Heart left ventricle (tissue), 16 donors: ENCODE results near the gene CDH23. TPM values are rescaled to one million over a fixed set of nuclear protein-coding genes. Genes with fewer than 3 reads are reported as not detected.

Experiments
- ATAC-seq, 4 donors: fragments of 200-7000 bp; cut with Tn5 transposase; one replicate each; pipeline ENCODE4 v1.9.1; 2020 to 2022; ENCODE audit warnings: moderate library complexity in 4 of 4, mild to moderate bottlenecking in 3 of 4, moderate number of reproducible peaks in 1 of 4
- DNase-seq, 5 donors: peaks; one replicate each; pipeline ENCODE4 v3.0.0-alpha.2; 2020
- H3K27ac ChIP-seq, 12 donors: fragments of 200-600 bp; sonication (generic) in 4 of 12; one replicate each; pipeline versions ENCODE4 v1.5.0 to v1.8.0; 2016 to 2022; ENCODE audit warnings: mild to moderate bottlenecking in 2 of 12
- H3K27me3 ChIP-seq, 9 donors: fragments of 200-600 bp; sonication (generic) in 2 of 9; one replicate each; pipeline versions ENCODE4 v1.5.1 to v1.8.0; 2016 to 2022; ENCODE audit warnings: mild to moderate bottlenecking in 3 of 9
- H3K36me3 ChIP-seq, 9 donors: fragments of 200-600 bp; sonication (generic) in 2 of 9; one replicate each; pipeline versions ENCODE4 v1.5.0 to v1.8.0; 2018 to 2022; ENCODE audit warnings: mild to moderate bottlenecking in 2 of 9
- H3K4me1 ChIP-seq, 12 donors: fragments of 200-600 bp; sonication (generic) in 4 of 12; one replicate each; pipeline versions ENCODE4 v1.5.0 to v1.8.0; 2016 to 2022; ENCODE audit warnings: mild to moderate bottlenecking in 3 of 12
- H3K4me3 ChIP-seq, 12 donors: fragments of 200-600 bp; sonication (generic) in 4 of 12; one replicate each; pipeline versions ENCODE4 v1.5.0 to v1.8.0; 2017 to 2022; ENCODE audit warnings: mild to moderate bottlenecking in 9 of 12, moderate library complexity in 4 of 12
- H3K9me3 ChIP-seq, 12 donors: fragments of 200-600 bp; sonication (generic) in 4 of 12; one replicate each; pipeline versions ENCODE4 v1.5.0 to v1.8.0; 2016 to 2022; ENCODE audit warnings: mild to moderate bottlenecking in 1 of 12
- CTCF ChIP-seq, 12 donors: fragments of 200-600 bp; sonication (generic) in 4 of 12; IDR thresholded peaks; one replicate each; pipeline versions ENCODE4 v1.5.0 to v1.8.0; 2018 to 2022; ENCODE audit warnings: antibody characterized with exemption in 12 of 12, mild to moderate bottlenecking in 5 of 12
- POLR2A ChIP-seq, 2 donors: fragments of 450-650 bp; IDR thresholded peaks; one replicate each; pipeline ENCODE4 v1.6.1; 2017; ENCODE audit warnings: antibody characterized with exemption in 2 of 2, mild to moderate bottlenecking in 2 of 2, moderate library complexity in 2 of 2
- WGBS, 4 donors: extraction: QIAGEN DNeasy Blood & Tissue Kit in 2 of 4; methylation state at CpG; one replicate each; pipeline versions ENCODE4 v1.1.5 to v1.1.7; 2013 to 2018; 5-methylcytosine and 5-hydroxymethylcytosine counted together
- intact Hi-C, 10 donors: fragments of 100-400 bp; cut with DNase I; formaldehyde crosslinking; loops; one replicate each; pipeline versions ENCODE4 v1.11.1 to v1.14.2; 2022
- polyA plus RNA-seq, 2 donors: library from polyadenylated mRNA; stranded (reverse); fragments of 200-250 nt; gene quantifications; one replicate each; pipeline ENCODE4 v1.2.3, GENCODE V29; 2013
- total RNA-seq, 9 donors: library from RNA; depleted of rRNA in 2 of 9; stranded (reverse); fragments of >200 nt in 2 of 9; fragmentation: NEBNext Ultra II Directional in 3 of 9; extraction: Animal tissue kit (Norgen Biotek cat#: 25700) in 3 of 9; gene quantifications; one replicate each; pipeline versions ENCODE4 v1.1.0 to v1.2.4, GENCODE V29; 2016 to 2023
- donor health status: ischemic (EF 13 %, LVEDD 7.1; RV severe dilation, severe dysfunction).
- donor health status: healthy with polysubstance abuse.
- donor health status: DM: no; HTN: yes; CAD: no.
- donor health status: DM: no; HTN: no; CAD: no.
- donor health status: ischemic (EF 25% LVEDD 6.9; RV normal size, moderate dysfunction).
- donor health status: ischemic (EF 25% LVEDD 5.7; RV mildly dilated, moderate dysfunction).
- donor health status: healthy.
- donor health status: DM: yes; HTN: yes; CAD: no.
- donor health status: ischemic (EF 35%, LVEDD 5.7; RV mildly dilated, moderate dysfunction).
- donor health status: nonischemic (EF 11% LVEDD 7.7; RV severe dilation, severe dysfunction).
- donor health status: DM: yes; HTN: yes; CAD: no.
- donor health status: PGD.
- donor health status: ischemic (EF 29% LVEDD 5.4; RV normal size, mild dysfunction).
- donor health status: nonischemic (EF 23%, LVEDD 6.1; RV moderate dilation, normal function).

Gene CDH23
- total and polyA plus RNA-seq, 11 donors = 1.2 to 8.6 (median 3.9) TPM

- 74 to 79% (median 76%) methylated on average over 8 of the region's 8 CpGs for WGBS, 4 donors
- Histone ChIP-seq H3K27me3 (no peaks in the 10 kb centered on the region), H3K36me3 (no peaks in the 10 kb centered on the region), H3K9me3 (no peaks in the 10 kb centered on the region), H3K4me1 (peaks cover 0 to 34% (median 18%) of the 10 kb centered on the region in 12 donors), H3K27ac (peak overlapping the region in 1 of 12 donors; percentile 9), H3K4me3 (no peak overlapping the region)
- DNase-seq (no peak), ATAC-seq (no peak)
- no peak for TF ChIP-seq CTCF (IDR thresholded peaks at IDR 0.05)
- TF ChIP-seq POLR2A (IDR thresholded peaks at IDR 0.05) = no peak
- intact Hi-C loops = no loop called here
Measured at GRCh38 chr10:71622616-71623015, 225.9 kb downstream of the CDH23 start.

GRCh38 chr10:71623098-71623985, 226.6 kb downstream of the CDH23 start:
- no peaks in the 10 kb centered on the region for H3K9me3 ChIP-seq
- WGBS, 4 donors = 65 to 78% (median 73%) methylated on average over 11 of the region's 11 CpGs
- DNase-seq (no peak), ATAC-seq (peak in 3 of 4 donors; percentile 25 to 62 (median 53))
- TF ChIP-seq CTCF (IDR thresholded peaks at IDR 0.05) (peak in 6 of 12 donors; percentile 13 to 39 (median 26)), POLR2A (IDR thresholded peaks at IDR 0.05) (no peak)
- intact Hi-C loops = no loop called here
- no peak overlapping the region for H3K27ac ChIP-seq
- no peak overlapping the region for H3K4me3 ChIP-seq
- H3K27me3 ChIP-seq = no peaks in the 10 kb centered on the region
- no peaks in the 10 kb centered on the region for H3K36me3 ChIP-seq
- H3K4me1 ChIP-seq = peaks cover 0 to 34% (median 19%) of the 10 kb centered on the region in 12 donors

- Histone ChIP-seq H3K4me1 (peaks cover 0 to 34% (median 19%) of the 10 kb centered on the region in 12 donors), H3K27me3 (no peaks in the 10 kb centered on the region), H3K9me3 (no peaks in the 10 kb centered on the region), H3K36me3 (no peaks in the 10 kb centered on the region), H3K4me3 (no peak overlapping the region), H3K27ac (no peak overlapping the region)
- intact Hi-C loops = no loop called here
- 90 to 98% (median 96%) methylated on average over 9 of the region's 9 CpGs for WGBS, 4 donors
- ATAC-seq (no peak), DNase-seq (no peak)
- TF ChIP-seq CTCF (IDR thresholded peaks at IDR 0.05) (no peak), POLR2A (IDR thresholded peaks at IDR 0.05) (no peak)
Measured at GRCh38 chr10:71623986-71624291, 227.2 kb downstream of the CDH23 start.

- 86 to 91% (median 89%) methylated on average over 11 of the region's 11 CpGs for WGBS, 4 donors
- H3K9me3 ChIP-seq = no peaks in the 10 kb centered on the region
- H3K4me3 ChIP-seq = no peak overlapping the region
- H3K36me3 ChIP-seq = no peaks in the 10 kb centered on the region
- TF ChIP-seq POLR2A (IDR thresholded peaks at IDR 0.05) = no peak
- TF ChIP-seq CTCF (IDR thresholded peaks at IDR 0.05) = no peak
- H3K27ac ChIP-seq = no peak overlapping the region
- ATAC-seq = no peak
- DNase-seq = no peak
- no peaks in the 10 kb centered on the region for H3K27me3 ChIP-seq
- intact Hi-C loops = no loop called here
- H3K4me1 ChIP-seq = peaks cover 0 to 32% (median 19%) of the 10 kb centered on the region in 12 donors
Measured at GRCh38 chr10:71625445-71626175, 228.9 kb downstream of the CDH23 start.
